GM12874 (cell line): ENCODE results near the gene NDUFB2.

Experiments
- TF ChIP-seq, protein P1 (sequence below): IDR thresholded peaks from 2 replicates; pipeline ENCODE4 v1.5.1; 2011; ENCODE audit warnings: low read depth, mild to moderate bottlenecking, control low read depth, low read length, moderate library complexity; ENCODE audit not compliant: insufficient read depth

NDUFB2 gene

DNA sequence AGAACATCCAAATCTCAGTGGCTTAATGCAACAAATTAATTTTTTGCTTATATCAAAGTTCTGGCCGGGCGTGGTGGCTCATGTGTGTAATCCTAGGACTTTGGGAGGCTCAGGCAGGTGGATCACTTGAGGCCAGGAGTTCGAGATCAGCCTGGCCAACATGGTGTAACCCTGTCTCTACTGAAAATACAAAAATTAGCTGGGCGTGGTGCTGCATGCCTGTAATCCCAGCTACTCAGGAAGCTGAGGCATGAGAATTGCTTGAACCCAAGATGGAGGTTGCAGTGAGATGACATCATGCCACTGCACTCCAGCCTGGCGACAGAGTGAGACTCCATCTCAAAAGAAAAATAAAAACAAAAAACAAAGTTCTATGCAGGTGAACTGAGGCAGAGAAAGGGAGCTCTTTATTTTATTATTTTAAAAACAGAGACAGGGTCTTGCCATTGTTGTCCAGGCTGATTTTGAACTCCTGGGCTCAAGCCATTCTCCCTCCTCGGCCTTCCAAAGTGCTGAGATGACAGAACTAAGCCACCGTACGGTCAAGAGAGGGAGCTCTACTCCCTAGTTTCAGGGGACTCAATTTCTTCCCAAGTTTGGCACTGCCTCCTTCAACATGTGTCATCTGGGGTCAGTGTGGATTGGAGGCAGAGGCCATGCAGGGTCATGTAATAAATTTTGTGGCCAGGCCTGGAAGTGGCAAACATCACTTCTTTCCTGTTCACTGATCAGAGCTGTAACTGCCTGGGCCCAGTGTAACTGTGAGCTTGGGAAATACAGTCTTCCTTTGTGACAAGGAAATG, 21.4 kb upstream of the NDUFB2 start:
- TF ChIP-seq, protein P1, sequence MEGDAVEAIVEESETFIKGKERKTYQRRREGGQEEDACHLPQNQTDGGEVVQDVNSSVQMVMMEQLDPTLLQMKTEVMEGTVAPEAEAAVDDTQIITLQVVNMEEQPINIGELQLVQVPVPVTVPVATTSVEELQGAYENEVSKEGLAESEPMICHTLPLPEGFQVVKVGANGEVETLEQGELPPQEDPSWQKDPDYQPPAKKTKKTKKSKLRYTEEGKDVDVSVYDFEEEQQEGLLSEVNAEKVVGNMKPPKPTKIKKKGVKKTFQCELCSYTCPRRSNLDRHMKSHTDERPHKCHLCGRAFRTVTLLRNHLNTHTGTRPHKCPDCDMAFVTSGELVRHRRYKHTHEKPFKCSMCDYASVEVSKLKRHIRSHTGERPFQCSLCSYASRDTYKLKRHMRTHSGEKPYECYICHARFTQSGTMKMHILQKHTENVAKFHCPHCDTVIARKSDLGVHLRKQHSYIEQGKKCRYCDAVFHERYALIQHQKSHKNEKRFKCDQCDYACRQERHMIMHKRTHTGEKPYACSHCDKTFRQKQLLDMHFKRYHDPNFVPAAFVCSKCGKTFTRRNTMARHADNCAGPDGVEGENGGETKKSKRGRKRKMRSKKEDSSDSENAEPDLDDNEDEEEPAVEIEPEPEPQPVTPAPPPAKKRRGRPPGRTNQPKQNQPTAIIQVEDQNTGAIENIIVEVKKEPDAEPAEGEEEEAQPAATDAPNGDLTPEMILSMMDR = peak; percentile 35; the same call in 1 of the 2 replicates

DNA sequence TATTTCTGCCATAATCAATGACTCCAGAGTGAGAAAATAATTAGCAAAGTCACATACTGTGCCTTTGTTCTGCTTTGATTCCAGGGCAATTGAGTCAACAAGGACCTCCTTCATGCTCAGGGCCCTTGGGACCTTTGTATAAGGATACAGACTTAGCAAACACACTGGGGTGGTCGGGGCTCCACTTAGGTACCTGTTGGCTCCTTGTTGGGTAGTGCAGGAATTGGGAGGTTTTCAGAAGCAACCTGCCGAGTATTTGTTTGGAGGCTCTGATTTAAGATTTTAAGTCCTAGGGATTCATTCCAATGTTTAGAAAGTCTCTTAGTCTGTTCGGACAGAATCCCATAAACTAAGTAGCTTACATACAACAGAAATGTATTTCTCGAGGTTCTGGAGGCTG, 20.8 kb upstream of the NDUFB2 start:
- TF ChIP-seq, protein P1 = no peak

DNA sequence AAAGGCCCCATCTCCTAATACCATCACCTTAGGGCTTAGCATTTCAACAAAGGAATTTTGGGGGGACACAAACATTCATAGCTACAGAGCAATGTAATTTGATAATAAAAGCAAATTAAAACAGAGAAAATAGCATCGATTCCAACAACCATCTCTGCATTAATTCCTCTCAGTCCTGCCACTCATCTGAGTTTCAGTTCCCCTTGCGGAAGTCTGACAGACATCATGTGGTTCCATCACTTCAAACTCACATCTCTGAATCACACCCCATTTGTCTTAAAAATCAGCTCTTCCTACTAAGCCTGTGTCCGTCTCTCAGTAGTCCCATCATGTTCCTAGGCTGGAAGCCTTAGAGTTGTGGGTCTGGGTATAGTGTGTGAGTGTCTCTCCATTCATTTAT, 20.2 kb upstream of the NDUFB2 start:
- TF ChIP-seq, protein P1 = no peak

DNA sequence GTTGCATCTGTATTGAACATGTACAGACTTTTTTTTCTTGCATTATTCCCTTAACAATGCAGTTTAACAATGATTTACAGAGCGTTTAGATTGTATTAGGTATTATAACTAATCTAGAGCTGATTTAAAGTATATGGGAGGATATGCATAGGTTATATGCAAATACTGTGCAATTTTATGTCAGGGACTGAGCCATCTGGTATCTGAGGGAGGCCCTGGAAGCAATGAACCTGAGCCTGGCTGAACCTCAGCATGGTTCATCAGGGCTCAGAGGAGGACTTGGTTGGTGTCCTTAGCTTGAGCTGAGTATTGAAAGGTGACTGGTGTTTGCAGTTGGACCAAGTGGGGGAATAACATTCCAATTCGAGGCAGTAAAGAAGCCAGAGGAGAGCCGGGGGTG, 19.0 kb upstream of the NDUFB2 start:
- TF ChIP-seq, protein P1 = no peak

DNA sequence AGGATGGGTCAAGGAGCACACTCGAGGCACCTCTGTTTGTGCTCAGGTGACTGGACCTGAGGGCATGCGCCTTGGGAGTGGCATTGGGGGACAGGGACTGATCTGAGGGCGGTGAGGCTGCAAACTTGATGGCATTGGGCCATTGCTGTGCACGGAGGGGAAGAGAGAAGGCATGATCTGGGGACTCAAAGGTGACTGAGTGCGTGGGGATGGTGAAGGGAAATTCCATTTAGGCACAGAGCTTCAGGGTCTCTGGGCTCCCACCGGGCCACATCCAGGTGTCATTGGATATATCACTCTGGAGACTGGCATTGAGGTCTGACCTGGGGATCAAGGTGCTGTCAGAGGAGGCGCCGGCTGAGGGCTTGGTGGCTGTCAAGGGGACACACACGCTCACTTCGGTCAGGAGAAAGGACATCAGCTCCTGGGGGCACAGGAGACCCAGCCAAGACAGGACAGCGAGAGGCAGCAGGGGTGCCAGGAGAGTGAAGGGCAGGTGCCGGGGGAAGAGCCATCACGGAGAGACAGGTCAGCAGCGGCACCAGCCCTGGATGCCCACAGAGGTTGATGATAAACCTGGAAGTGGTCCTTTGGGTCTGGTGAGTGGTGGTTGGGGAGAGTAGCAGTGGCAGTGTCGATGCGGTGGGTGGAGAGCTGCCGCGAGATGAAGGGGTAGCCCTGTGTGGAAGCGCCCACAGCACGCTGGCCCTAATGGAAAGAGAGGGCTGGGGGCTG, 18.3 kb upstream of the NDUFB2 start:
- TF ChIP-seq, protein P1 = no peak

DNA sequence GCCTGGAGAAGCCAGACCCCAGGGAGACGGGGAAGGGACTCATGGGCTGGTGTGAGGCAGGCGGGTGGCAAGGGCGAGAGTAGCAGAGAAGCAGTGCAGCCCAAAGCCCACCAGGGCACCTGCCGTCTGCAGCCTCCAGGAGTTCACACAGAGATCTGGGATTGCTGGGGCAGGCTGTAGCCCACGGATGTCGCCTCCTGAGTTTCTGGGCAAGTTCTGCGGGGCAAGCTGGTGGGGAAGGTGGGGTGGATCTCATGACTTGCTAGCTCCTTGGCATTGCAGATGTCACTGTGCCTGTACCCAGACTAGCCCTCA, 17.7 kb upstream of the NDUFB2 start:
- TF ChIP-seq, protein P1 = no peak

DNA sequence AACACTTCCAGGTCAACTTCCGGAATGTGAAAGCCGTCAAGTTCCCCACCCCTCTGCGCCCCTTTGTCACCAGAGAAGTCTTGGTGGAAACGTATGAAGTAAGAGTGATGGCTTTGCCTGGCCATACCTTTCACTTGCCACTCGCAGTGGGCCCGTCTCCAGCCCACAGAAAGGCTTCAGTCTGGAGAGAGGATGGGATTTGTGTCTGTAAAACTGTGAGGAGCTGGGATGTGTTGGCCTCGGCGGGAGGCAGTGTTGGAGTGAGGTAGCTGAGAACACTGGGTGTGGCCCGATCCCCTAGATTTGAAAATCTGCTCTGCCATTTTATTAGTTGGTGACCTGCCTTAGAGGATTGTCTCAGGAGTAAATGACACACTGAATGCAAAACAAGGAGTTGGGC, 17.3 kb upstream of the NDUFB2 start:
- TF ChIP-seq, protein P1 = no peak
